Stimulated activated CD4-positive, alpha-beta T cell treated with anti-CD3 and anti-CD28 coated beads, Interleukin-2, amount 100 ng/mL, for 24 hours (primary cell): ENCODE data around the gene SMC3.

Experiments
- DNase-seq, 2 donors: peaks; one replicate each; pipeline ENCODE4 v3.0.0-alpha.2; 2020

The SMC3 gene

GRCh38 chr10:110649347-110650264 lies 82.1 kb downstream of the SMC3 start:
- no peak for DNase-seq

GRCh38 chr10:110650265-110650668 lies 82.8 kb downstream of the SMC3 start:
- no peak for DNase-seq

- DNase-seq, result peak in 1 of 2 donors; percentile 23
These were observed 83.8 kb downstream of the SMC3 start for GRCh38 chr10:110651044-110651958.

- no peak for DNase-seq
These were observed 85.1 kb downstream of the SMC3 start for GRCh38 chr10:110652475-110653118.
